ENCODE data around the gene METTL3.

Gene METTL3

DNA sequence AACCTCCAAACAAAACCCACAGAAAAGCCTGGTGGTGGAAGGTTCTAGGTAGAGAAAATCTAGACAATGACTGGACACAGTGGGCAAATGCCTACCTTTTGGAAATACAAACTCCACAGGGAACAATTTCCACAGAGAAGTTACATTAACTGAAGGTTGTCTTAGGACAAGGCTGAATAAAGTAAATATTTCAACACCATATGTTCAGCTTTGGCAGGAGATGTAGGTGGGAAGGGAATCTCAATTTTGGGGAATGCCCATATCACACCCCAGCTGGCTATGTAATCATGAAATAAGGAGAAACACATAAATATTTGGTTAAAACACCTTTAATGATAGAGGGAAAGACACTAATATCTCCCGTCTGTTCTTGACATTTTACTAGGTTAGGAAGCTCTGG is 9.6 kb upstream of the METTL3 start:
- H3K36me3 Mint-ChIP-seq: no peaks in the 10 kb centered on the region
- CTCF ChIA-PET: no interaction called here
- DNase-seq: no peak
- peaks cover 61% of the 10 kb centered on the region for H3K27me3 Mint-ChIP-seq
- H3K4me3 Mint-ChIP-seq: no peak overlapping the region
- H3K9me3 Mint-ChIP-seq: no peaks in the 10 kb centered on the region
- peaks cover 8% of the 10 kb centered on the region for H3K4me1 Mint-ChIP-seq
- no peak overlapping the region for H3K27ac Mint-ChIP-seq

DNA sequence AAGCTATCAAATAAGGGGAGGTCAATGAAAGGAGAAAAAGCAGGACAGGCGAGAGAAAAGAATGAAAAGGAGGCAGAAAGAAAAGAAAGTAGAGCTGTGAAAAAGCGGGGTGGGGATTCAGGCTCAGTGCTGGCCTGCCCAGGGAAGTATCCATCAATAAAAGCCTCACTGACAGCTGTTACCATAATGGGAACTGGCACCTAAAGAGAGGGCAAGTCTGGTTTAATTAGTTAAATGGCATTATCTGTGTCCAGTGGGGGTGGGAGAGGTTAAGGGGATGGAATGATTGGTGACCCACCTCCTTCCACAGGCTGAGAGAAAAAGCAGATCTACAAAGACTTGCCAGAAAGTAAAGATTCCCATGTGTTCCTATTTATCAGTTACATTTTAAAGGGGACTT is 7.6 kb upstream of the METTL3 start:
- no peak for DNase-seq
- H3K27ac Mint-ChIP-seq: no peak overlapping the region
- H3K36me3 Mint-ChIP-seq: no peaks in the 10 kb centered on the region
- CTCF ChIA-PET: no interaction called here
- no peaks in the 10 kb centered on the region for H3K4me1 Mint-ChIP-seq
- peaks cover 67% of the 10 kb centered on the region for H3K27me3 Mint-ChIP-seq
- H3K4me3 Mint-ChIP-seq: no peak overlapping the region
- H3K9me3 Mint-ChIP-seq: no peaks in the 10 kb centered on the region

DNA sequence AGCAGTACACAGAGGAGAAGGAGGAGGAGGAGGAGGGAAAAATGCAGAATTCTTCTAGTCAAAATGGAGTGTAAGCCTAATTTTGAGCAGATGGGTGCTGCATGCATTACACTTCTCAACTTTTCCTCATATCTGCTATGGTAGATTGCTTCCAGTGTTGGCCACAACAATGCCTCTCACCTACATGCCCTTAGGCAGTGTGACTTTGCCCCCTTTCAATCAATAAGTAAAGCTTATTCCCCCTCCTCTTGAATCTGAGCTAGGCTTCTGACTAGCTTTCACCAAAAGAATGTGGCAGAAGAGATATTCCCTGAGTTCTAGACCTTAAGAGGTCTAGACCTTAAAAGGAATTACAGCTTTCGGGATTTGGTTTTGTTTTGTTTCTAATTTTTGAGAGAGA is 3.2 kb upstream of the METTL3 start:
- Mint-ChIP-seq H3K27me3 (peaks cover 38% of the 10 kb centered on the region), H3K36me3 (peaks cover 6% of the 10 kb centered on the region), H3K9me3 (no peaks in the 10 kb centered on the region), H3K4me1 (peaks cover 24% of the 10 kb centered on the region), H3K27ac (no peak overlapping the region), H3K4me3 (no peak overlapping the region)
- CTCF ChIA-PET: interaction anchor here (1.2 kb wide), 1 partner anchor 16 kb away, joined by 3 read pairs; no protein-coding TSS in a partner anchor
- no peak for DNase-seq

DNA sequence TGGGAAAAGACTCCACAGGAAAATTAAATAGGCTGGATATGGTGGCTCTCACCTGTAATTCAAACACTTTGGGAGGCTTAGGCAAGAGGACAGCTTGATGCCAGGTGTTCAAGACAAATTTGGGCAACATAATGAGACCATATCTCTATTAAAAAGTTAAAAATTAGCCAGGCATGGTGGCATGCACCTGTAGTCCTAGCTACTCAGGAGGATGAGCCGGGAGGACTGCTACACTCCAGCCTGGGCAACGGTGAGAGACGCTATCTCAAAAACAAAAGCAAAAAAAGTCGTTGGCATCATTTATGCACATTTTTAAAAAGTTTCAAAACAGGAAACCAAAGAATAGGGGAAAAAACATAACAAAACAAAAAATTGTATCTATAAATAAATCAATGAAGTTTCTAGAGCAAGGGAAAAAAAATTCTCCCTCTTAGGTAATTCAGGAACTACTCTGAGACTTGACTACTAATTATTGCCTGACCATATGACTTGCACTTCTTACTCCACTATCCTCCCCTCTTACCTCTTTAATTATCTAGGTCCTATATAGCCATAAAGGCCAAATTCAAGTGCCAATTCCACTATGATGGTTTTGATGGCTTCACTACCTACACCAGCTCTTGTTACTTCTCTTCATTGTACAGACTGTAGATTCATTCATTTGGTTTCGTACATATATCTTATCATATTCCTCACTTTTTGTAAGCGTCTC is 1.6 kb downstream of the METTL3 start:
- H3K4me3 Mint-ChIP-seq: peak overlapping the region; percentile 97
- peaks cover 9% of the 10 kb centered on the region for H3K27me3 Mint-ChIP-seq
- CTCF ChIA-PET: interaction anchor here (2.9 kb wide), 1 partner anchor 11 kb away, joined by 15 read pairs; no protein-coding TSS in a partner anchor
- peaks cover 30% of the 10 kb centered on the region for H3K36me3 Mint-ChIP-seq
- no peaks in the 10 kb centered on the region for H3K9me3 Mint-ChIP-seq
- DNase-seq: no peak
- peak overlapping the region; percentile 97 for H3K27ac Mint-ChIP-seq
- peaks cover 53% of the 10 kb centered on the region for H3K4me1 Mint-ChIP-seq

DNA sequence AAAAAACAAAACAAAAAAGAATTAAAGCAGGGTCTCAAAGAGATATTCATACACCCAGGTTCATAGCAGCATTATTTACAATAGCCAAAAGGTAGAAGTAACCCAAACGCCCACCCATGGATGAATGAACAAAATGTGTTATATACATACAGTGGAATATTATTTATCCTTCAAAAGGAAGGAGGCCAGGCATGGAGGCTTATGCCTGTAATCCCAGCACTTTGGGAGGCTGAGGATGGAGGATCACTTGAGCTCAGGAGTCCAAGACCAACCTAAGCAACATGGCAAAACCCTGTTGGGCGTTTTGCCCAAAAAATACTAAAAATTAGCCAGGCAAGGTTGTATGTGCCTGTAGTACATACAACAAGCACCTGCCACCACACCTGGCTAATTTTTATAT is 4.6 kb downstream of the METTL3 start:
- Mint-ChIP-seq H3K9me3 (no peaks in the 10 kb centered on the region), H3K4me3 (no peak overlapping the region), H3K27me3 (no peaks in the 10 kb centered on the region), H3K27ac (no peak overlapping the region), H3K4me1 (peaks cover 55% of the 10 kb centered on the region), H3K36me3 (peaks cover 48% of the 10 kb centered on the region)
- CTCF ChIA-PET: interaction anchor here (2.9 kb wide), 1 partner anchor 8 kb away, joined by 17 read pairs; no protein-coding TSS in a partner anchor
- no peak for DNase-seq

DNA sequence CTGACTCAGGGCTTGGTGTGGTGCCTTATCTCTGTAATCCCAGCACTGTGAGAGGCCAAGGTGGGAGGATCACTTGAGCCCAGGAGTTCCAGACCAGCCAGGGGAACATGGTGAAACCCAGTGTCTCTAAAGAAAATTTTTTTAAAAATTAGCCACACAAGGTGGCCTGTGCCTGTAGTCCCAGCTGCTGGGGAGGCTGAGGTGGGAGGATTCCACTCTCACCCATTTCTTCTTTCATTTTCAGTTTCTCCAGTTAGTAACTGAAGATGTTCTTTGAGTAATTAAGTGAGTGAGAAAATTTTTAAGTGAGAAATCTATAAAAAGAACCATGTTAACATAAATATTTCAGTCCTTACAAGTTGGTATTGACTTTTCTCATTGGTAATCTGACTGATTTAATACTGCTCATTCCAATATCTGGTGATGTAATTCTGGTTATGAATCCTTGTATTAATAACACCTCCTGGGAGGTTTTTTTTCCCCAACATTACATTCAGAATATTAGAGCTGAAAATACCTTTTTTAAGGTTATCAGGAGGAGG is 6.1 kb downstream of the METTL3 start:
- Mint-ChIP-seq H3K36me3 (peaks cover 58% of the 10 kb centered on the region), H3K27ac (peak overlapping the region; percentile 75), H3K4me3 (no peak overlapping the region), H3K27me3 (no peaks in the 10 kb centered on the region), H3K4me1 (peaks cover 48% of the 10 kb centered on the region), H3K9me3 (no peaks in the 10 kb centered on the region)
- peak; percentile 54 for DNase-seq
- CTCF ChIA-PET: interaction anchor here (0.9 kb wide), 1 partner anchor 15 kb away, joined by 4 read pairs; no protein-coding TSS in a partner anchor

DNA sequence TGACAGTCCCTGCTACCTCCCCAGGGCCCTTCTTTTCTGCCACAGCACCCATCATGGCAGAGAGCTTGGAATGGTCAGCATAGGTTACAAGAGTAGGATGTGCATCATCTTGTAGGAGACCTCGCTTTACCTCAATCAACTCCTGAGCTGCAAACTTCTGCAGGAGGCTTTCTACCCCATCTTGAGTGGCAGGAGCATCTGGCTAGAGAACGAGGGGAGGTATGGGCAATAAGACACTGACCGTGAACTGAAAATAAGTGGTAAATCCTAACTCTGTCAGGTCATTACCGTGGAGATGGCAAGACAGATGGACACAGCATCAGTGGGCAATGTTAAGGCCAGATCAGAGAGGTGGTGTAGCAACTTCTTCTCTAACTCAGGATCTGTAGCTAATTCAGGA is 7.8 kb downstream of the METTL3 start:
- Mint-ChIP-seq H3K36me3 (peaks cover 63% of the 10 kb centered on the region), H3K27ac (no peak overlapping the region)
- CTCF ChIA-PET: no interaction called here

DNA sequence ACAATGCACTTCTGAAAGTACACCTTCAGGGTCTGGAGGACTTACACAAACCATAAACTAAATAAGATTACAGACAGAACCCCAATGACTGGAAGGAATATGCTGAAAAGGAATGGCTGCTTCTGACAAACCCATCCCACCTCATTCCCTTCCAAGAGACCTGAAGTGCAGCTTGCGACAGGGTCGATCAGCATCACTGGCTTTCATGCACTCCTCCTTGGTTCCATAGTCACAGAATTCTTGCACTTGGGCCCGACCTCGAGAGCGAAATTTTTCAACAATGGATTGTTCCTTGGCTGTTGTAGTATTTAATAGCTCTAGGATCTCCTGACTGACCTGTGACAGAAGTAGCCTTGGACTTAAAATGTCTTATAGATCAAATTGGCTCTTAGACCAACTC is 9.6 kb downstream of the METTL3 start:
- Mint-ChIP-seq H3K4me1 (peaks cover 38% of the 10 kb centered on the region), H3K9me3 (no peaks in the 10 kb centered on the region), H3K36me3 (peaks cover 59% of the 10 kb centered on the region)

More for the DNA sequence above, 7.8 kb downstream of the METTL3 start:
- no peaks in the 10 kb centered on the region for H3K9me3 Mint-ChIP-seq
- H3K27me3 Mint-ChIP-seq: no peaks in the 10 kb centered on the region
- DNase-seq: no peak
- H3K4me1 Mint-ChIP-seq: peaks cover 47% of the 10 kb centered on the region
- no peak overlapping the region for H3K4me3 Mint-ChIP-seq

DNA sequence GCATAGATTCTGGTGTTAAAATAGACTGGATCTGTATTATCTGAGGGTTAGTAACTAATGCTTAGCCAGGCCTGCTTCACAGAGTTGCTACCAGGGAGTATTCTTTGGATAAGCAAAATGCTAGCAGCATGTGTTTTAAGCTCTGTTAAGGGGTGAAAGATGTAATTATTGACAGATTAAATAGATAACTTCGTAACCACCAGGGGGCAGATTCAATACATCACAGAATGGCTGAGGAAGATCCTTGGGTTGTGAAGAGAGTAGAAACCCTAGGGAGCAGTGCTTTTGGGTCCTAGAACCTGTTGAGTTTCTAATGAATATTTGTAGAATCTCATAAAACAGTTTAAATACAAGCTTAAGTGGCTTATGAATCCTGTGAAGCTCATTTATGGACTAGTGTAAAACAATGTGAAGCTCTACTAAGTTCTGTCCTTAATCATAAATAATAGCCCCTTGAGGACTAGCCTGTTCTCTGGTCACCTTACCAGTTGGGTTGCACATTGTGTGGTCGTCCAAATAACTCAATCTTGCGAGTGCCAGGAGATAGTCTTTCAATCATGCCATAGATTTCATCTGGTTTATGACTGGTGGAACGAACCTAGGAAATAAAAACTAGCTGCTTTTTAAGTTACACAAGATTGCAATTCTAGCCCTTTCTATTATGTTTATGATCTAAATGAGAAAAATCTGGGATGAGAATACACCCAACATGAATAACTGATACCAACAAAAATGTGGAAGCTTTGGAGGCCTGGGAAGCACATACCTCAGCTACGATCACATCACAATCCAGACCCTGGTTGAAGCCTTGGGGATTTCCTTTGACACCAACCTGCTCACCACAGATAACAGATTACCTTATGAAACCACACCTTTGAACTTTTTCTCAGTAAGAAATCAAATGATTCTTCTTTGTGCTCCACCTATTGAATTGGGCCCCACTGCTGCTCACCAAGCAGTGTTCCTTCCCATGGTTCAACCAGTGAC is 12.3 kb downstream of the METTL3 start:
- Mint-ChIP-seq H3K4me1 (peaks cover 24% of the 10 kb centered on the region), H3K4me3 (no peak overlapping the region), H3K36me3 (peaks cover 68% of the 10 kb centered on the region), H3K27me3 (no peaks in the 10 kb centered on the region), H3K9me3 (no peaks in the 10 kb centered on the region), H3K27ac (peak overlapping the region; percentile 12)
- CTCF ChIA-PET: interaction anchor here (0.7 to 3.1 kb wide), 23 partner anchors 8 to 1071 kb away, joined by 3 to 66 read pairs (median 5); partner anchors contain the start of genes CHD8, METTL3, SALL2 and TOX4
- peak; percentile 33 for DNase-seq

More for the DNA sequence above, 9.6 kb downstream of the METTL3 start:
- CTCF ChIA-PET: interaction anchor here (0.7 to 1.4 kb wide), 2 partner anchors 9 to 15 kb away, joined by 3 read pairs; partner anchors contain the start of gene METTL3
- no peak overlapping the region for H3K4me3 Mint-ChIP-seq
- DNase-seq: no peak
- no peaks in the 10 kb centered on the region for H3K27me3 Mint-ChIP-seq
- H3K27ac Mint-ChIP-seq: no peak overlapping the region

DNA sequence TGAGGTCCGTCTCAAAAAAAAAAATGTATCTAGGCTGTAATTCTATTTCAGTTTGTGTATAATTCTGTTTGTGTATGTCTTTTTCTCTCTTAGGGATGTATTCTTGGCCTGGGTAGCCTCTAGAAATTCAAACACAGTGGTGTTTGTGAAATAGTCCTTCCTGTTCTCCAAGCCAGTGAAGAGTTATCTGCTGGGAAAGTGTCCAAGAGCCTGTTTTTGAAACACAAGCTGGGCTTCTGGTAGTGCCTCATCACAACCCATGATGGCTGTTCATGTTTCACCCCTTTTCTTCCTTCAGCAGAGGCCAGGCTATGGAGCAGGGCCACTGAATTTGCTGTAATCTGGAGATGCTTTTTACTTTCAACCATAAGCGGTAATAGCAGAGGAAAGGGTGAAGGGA is 14.7 kb downstream of the METTL3 start:
- CTCF ChIA-PET: interaction anchor here (1.5 kb wide), 1 partner anchor 8 kb away, joined by 4 read pairs; no protein-coding TSS in a partner anchor

DNA sequence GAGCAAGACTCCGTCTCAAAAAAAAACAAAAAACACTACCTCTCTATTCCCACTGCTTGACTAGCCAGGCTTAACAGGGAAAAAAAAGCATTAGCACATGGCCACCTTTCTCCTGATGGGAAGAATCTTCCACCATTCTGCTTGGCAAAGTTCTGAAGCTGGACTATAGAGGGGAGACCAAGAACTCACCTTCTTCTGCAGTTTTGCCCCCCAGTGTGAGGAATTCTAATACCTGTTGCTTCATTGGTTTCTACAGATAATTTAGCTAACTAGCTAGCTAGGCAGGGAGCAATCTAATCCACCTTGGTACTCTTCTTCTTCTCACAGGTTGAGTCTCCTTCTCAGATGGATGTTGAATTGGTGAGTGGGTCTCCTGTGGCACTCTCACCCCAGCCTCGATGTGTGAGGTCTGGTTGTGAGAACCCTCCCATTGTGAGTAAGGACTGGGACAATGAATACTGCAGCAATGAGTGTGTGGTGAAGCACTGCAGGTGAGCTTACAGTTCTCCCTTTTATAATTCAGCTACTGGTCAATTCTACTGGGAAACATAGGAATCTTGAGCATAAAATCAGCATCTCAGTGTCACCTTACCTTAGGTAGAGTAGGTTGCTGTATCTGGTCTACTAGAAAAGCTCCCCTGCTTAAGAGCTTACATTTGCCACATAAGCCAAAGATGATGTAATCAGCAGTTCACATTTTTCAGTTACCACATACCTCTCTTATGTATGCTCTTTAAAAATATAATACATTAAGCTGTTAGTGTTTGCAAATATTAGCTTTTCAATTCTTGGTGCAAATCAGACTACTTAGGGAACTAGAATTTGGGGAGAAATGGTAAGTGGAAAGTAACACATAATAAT is 16.0 kb downstream of the METTL3 start:
- DNase-seq: no peak
- CTCF ChIA-PET: interaction anchor here (0.7 to 0.8 kb wide), 3 partner anchors 30 to 71 kb away, joined by 3 read pairs; no protein-coding TSS in a partner anchor

More for the DNA sequence above, 14.7 kb downstream of the METTL3 start:
- H3K36me3 Mint-ChIP-seq: peaks cover 65% of the 10 kb centered on the region
- no peak overlapping the region for H3K4me3 Mint-ChIP-seq
- DNase-seq: no peak
- H3K9me3 Mint-ChIP-seq: no peaks in the 10 kb centered on the region
- H3K4me1 Mint-ChIP-seq: peaks cover 17% of the 10 kb centered on the region
- no peak overlapping the region for H3K27ac Mint-ChIP-seq
- no peaks in the 10 kb centered on the region for H3K27me3 Mint-ChIP-seq

DNA sequence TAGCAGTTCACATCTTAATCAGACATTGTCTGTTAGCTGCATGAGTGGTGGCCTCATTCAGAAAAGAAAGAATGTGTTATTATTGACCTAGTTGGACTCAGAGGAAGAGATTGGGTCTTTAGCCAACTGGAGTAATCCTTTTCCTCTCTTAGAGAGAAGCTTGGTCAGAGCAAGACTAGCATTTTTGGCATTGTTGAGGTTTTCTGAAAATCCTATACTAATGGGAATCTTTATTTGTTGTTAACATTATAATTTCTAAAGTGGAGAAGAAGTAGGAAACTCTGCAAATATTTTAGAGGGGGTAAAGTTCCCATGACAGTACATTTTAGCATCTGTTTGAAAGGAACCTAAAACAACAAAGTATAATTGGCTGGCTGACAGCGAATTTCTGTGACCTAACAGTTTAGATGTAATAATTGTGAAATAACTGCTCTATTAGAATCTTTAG is 24.5 kb downstream of the METTL3 start:
- no peaks in the 10 kb centered on the region for H3K27me3 Mint-ChIP-seq

More for the DNA sequence above, 16.0 kb downstream of the METTL3 start:
- Mint-ChIP-seq H3K36me3 (peaks cover 54% of the 10 kb centered on the region), H3K4me3 (no peak overlapping the region), H3K27ac (no peak overlapping the region), H3K27me3 (no peaks in the 10 kb centered on the region), H3K4me1 (peaks cover 16% of the 10 kb centered on the region), H3K9me3 (no peaks in the 10 kb centered on the region)

More for the DNA sequence above, 24.5 kb downstream of the METTL3 start:
- Mint-ChIP-seq H3K4me1 (no peaks in the 10 kb centered on the region), H3K36me3 (peaks cover 18% of the 10 kb centered on the region), H3K9me3 (no peaks in the 10 kb centered on the region), H3K27ac (no peak overlapping the region), H3K4me3 (no peak overlapping the region)
- DNase-seq: no peak
- CTCF ChIA-PET: no interaction called here
